ENCODE results near the gene TNRC6C.
"Not testable (repeated sequence)": the region's sequence is repeated elsewhere in the genome, so short reads cannot be mapped to it uniquely, and the experiment has no call there.

Gene TNRC6C

GRCh38 chr17:78079253-78079652, 120.8 kb downstream of the TNRC6C start:
- H3K4me3 ChIP-seq (ENCODE audit: low read depth, low read length), result no peak overlapping the region
- no peak for TF ChIP-seq CTCF (IDR thresholded peaks at IDR 0.05; ENCODE audit: low read depth, low read length, missing control alignments)
- no peak for DNase-seq (ENCODE audit: low read depth)

- no peak for TF ChIP-seq CTCF (IDR thresholded peaks at IDR 0.05; ENCODE audit: low read depth, low read length, missing control alignments)
- no peak for DNase-seq (ENCODE audit: low read depth)
- H3K4me3 ChIP-seq (ENCODE audit: low read depth, low read length), result no peak overlapping the region
Observed at GRCh38 chr17:78081551-78081950, 123.0 kb downstream of the TNRC6C start.

- H3K4me3 ChIP-seq (ENCODE audit: low read depth, low read length); DNase-seq (ENCODE audit: low read depth): not testable (repeated sequence)
Observed at GRCh38 chr17:78082355-78082872, 123.9 kb downstream of the TNRC6C start.

GRCh38 chr17:78082988-78083387, 124.5 kb downstream of the TNRC6C start:
- TF ChIP-seq CTCF (IDR thresholded peaks at IDR 0.05; ENCODE audit: low read depth, low read length, missing control alignments), result no peak
- no peak for DNase-seq (ENCODE audit: low read depth)
- H3K4me3 ChIP-seq (ENCODE audit: low read depth, low read length), result no peak overlapping the region

- no peak for DNase-seq (ENCODE audit: low read depth)
- no peak for TF ChIP-seq CTCF (IDR thresholded peaks at IDR 0.05; ENCODE audit: low read depth, low read length, missing control alignments)
- H3K4me3 ChIP-seq (ENCODE audit: low read depth, low read length), result no peak overlapping the region
Observed at GRCh38 chr17:78086740-78087139, 128.2 kb downstream of the TNRC6C start.

GRCh38 chr17:78088529-78088928, 130.0 kb downstream of the TNRC6C start:
- H3K4me3 ChIP-seq (ENCODE audit: low read depth, low read length), result no peak overlapping the region
- no peak for DNase-seq (ENCODE audit: low read depth)
- TF ChIP-seq CTCF (IDR thresholded peaks at IDR 0.05; ENCODE audit: low read depth, low read length, missing control alignments), result no peak

- DNase-seq (ENCODE audit: low read depth), result no peak
- no peak overlapping the region for H3K4me3 ChIP-seq (ENCODE audit: low read depth, low read length)
Observed at GRCh38 chr17:78089576-78090281, 131.2 kb downstream of the TNRC6C start.

More at GRCh38 chr17:78089576-78090281, 131.2 kb downstream of the TNRC6C start:
- no peak for TF ChIP-seq CTCF (IDR thresholded peaks at IDR 0.05; ENCODE audit: low read depth, low read length, missing control alignments)

All from GM12864 (cell line).